Activated CD8-positive, alpha-beta memory T cell treated with anti-CD3 and anti-CD28 coated beads, Interleukin-2, amount 50 U/mL, for 4 hours (primary cell): ENCODE measurements around the gene MYO7B.
A peak's percentile ranks its signal among the peaks of the same experiment; 100 is the strongest.

Source experiments
- DNase-seq: peaks from one replicate; pipeline ENCODE4 v3.0.0-alpha.2; 2020

The MYO7B gene

DNA sequence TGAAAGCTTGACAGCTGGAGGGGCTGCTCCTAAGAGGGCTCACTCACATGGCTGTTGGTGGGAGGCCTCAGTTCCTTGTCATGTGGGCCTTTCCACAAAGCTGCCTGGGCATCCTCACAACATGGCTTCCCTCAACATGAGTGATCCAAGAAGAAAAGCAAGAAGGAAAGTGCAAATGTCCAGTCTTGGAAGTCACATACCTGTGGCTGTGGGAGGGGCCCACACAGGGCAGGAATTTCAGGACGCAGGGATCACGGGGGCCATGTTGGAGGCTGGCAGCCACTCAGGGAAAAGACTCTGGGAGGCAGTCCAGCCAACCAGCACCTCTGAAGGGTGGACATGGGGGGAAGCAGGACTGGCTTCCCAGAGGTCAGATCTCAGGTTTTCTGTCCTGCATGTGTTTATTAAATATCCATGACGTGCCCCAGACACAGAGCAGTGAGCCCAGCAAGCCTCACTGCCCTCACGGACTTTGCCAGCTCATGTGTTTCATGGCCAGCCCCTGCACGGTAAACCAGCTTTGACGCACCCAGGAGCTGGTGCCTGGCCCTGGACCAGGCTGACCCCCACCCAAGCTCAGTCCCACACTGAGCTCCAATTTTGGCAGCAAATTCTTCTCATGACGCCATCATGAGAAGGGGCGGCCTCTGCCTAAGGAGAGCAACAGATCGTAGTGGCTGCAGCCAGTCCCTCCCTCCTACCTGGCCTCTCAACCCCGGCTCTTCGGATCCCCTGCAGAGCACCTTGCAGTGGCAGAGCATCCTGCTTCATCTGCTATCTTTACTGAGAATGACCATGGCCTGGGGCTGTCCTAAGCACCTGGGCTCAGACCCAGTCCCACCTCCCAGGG lies 75.8 kb downstream of the MYO7B start:
- DNase-seq: peak; percentile 3

DNA sequence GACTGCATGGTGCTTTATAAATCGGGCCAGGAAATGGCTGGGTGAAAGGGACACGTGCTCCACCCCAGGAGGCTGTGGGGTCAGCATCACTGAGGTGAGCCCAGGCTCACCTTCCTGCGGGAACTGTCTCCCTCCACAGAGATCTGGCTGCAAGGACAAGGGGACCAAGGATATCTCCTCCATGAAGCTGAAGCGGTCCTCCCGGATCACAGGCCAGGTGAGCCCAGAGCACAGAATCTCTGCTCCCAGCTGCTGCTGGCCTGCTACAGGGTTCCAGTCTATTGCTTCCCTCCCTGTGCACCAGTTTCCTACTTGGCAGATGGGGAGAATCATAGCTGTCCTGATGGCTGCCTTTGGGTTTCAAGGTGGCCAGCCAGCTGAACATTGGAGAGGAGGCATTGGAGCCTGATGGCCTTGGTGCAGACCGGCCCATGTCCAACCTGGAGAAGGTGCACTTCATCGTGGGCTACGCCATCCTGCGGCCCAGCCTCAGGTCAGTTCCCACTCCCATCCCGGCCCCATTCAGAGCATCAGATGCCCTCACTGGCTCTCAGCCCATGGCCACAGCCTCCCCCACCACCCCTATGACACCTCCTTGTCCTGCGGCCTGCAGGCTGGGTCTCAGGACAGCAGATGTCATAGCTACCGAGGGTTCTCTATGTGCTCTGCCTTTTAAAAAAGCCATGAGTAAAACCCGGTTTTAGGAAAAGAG lies 76.8 kb downstream of the MYO7B start:
- peak; percentile 13 for DNase-seq

DNA sequence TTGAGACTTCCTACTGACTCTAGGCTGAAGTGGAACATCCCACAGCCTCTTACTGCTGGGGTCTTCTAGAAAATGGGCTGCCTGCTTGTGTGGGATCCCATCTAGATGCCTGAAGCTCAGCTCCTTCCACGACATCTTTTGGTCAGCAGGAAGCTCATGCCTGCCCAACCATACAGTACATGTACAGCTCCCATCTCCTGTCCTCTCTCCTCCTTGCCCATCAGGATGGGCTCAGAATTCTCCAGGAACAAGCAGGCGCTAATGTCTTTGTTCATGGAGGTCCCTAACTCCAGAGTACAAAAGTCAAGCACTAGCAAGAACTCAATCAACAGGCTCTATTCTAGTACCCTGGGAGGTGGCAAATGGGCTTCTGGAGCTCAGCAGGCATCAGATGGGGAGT lies 78.8 kb downstream of the MYO7B start:
- DNase-seq: no peak

DNA sequence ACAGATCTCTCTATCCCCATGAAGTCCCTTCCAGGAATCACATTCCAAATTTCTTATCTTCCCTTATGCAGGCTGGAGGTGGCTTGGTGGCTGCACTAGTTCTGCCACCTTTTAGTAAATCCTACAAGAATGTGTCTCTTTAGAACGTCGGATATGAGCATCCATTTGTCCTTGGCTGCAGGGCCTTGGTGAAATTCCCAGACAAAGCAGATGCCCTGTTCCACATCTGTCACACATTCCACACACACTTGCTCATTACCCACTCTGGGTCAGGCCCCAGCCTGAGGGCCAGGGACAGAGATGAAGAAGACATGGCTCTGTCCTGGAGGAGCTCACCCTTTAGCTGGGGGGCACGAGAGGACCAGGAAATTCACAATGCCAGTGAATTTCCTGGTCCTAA lies 79.2 kb downstream of the MYO7B start:
- no peak for DNase-seq

GRCh38 chr2:127615511-127616166 lies 80.2 kb downstream of the MYO7B start:
- DNase-seq: no peak

DNA sequence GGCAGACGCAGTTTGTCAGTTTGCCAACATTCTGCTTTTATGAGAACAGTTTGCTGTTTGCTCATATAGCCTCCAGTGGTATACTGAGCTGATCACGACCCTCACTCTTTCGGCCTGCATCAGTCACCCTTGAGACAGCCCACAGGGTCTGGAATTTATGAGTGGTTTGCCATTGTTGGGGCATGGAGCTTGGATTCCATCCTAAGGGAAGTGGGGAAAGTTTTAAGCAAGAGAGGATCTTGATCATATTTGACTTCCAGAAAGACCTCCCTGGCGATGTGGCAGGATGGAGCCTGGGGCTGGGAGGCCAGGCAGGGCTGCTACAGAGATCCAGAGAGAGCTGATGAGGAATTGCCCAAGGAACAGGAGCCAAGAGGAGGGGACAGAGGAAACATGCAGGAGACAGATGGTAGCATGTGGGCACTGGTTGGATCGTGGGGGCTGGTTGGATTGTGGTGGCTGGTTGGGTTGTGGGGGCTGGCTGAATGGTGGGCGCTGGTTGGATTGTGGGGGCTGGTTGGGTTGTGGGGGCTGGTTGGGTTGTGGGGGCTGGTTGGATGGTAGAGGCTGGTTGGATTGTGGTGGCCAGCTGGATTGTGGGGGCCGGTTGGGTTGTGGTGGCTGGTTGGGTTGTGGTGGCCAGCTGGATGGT lies 83.2 kb downstream of the MYO7B start:
- DNase-seq: no peak

- DNase-seq: no peak
Observed at GRCh38 chr2:127619203-127619590, 83.7 kb downstream of the MYO7B start.

DNA sequence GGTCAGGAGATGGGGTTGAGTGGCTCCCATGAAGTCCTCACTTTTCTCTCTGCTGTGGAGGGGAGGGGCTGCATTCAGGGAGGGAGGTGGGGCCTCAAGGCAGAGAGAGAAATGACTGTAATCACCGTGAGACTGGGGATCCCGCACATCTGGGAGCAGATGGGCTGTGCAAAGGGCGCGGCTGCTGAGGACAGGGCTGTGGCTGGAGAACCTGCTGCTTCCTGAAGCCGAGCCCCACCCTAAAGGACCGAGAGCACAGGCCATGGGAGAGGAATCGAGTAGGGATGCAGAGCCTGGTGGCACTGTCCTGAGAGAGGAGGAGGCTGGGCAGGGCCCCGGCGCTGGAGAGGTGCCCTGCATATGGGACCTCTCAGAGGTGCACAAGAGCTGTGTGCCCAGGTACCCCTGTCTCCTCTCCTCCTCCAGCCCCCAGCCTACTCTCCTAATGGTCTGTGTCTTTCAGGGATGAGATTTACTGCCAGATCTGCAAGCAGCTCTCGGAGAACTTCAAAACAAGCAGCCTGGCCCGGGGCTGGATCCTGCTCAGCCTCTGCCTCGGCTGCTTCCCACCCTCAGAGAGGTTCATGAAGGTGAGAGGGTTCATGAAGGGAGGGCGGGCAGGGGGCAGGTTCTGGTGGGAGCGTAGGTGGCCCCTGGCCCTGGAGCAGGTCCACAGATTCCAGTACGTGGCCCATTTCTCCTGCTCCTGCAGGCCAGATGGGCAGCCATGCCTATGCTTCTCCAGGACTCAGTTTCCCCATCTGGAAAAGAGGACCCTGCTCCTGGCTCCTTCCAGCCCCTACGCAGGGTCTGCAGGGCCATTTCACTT lies 84.6 kb downstream of the MYO7B start:
- DNase-seq: peak; percentile 9

GRCh38 chr2:127620866-127621265 lies 85.4 kb downstream of the MYO7B start:
- no peak for DNase-seq

- DNase-seq: peak; percentile 4
Observed at GRCh38 chr2:127621981-127622431, 86.5 kb downstream of the MYO7B start.

DNA sequence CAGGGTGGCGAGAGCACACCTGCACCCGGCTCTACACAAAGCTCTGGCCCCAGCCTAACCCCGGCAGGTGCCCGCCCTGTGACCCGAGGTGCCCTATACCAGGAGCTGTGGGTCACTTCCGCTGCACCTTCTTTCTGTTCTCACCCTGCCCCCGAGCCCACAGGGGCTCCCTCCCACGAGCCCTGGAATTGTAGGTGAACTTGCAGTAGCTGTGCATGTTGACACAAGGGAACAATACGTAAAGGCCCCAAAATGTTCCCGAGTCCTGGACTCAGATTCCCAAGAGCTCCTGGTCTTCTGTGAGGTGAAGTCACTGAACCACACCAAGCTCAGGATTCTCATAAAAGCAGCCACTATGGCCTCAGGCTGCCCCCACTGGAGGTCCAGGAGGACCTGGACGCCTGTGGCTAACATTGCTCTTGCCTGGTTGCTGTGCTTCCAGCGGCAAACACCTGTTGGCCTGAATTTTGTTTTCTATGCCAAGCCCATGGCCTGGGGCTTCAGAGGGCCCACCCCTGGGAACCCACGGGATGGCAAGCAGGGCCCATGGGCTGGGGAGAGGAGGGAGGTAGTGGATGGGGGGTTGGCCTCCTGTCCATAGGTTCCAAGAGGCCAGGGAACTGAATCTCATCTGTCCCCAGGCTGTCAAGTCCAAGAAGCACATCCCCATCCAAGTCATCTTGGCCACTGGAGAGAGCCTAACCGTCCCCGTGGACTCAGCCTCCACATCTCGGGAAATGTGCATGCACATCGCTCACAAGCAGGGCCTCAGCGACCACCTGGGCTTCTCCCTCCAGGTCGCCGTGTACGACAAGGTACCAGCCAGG lies 87.3 kb downstream of the MYO7B start:
- peak; percentile 4 for DNase-seq

DNA sequence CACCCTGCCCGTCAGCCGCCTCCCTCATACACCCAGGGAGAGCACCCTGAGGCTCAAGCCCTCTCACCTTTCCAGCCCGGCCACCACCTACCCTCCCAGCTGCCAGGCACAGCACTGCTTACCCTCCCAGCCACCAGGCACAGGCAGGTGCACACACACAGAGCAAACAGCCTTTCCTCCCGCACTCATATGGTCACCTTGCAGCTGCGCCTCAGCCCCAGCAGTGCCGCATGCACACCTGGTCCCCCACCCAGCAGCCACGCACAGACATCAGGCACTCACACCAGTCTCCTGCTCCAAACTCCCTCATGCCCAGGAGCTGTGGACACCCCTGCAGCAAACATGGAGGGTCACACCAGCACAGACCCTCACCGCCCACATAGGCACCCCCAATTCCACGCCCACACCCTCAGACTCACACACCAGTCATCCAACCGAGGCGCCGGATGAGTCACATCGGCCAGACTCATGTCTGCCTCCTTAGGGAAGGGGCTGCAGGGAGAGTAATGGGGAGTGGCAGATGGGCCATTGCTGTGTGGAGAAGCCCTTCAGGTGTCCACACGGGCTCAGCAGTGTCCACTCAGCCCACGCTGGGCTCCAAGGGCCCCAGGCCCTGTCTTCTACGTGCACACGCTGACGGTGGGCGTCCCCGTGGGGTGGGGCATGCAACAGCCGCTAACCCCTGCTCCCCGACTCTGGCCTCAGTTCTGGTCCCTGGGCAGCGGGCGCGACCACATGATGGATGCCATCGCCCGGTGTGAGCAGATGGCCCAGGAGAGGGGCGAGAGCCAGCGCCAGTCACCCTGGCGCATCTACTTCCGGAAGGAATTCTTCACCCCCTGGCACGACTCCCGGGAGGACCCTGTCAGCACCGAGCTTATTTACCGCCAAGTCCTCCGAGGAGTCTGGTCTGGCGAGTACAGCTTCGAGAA lies 88.2 kb downstream of the MYO7B start:
- peak; percentile 9 for DNase-seq

DNA sequence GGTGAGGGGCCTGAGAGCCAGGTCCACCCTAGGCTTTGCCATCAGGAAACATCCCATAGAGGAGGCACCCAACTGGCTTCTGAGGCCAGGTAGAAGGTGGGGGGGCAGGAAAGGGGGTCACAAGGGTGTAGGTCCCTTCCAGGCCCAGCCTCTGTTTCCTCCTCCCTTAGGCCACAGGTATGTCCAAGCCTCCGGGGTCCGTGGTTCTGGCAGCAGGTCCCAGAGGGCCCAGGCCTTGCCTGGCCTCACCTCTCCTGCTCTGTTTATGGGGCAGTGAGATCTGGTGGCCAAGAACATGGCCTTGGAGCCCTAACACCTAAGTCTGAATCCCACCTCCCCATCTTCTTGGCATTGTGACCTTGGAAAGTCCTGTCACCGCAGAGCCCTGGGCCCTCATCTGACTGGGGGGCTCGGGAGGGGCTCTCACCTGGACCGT lies 88.9 kb downstream of the MYO7B start:
- peak; percentile 7 for DNase-seq

DNA sequence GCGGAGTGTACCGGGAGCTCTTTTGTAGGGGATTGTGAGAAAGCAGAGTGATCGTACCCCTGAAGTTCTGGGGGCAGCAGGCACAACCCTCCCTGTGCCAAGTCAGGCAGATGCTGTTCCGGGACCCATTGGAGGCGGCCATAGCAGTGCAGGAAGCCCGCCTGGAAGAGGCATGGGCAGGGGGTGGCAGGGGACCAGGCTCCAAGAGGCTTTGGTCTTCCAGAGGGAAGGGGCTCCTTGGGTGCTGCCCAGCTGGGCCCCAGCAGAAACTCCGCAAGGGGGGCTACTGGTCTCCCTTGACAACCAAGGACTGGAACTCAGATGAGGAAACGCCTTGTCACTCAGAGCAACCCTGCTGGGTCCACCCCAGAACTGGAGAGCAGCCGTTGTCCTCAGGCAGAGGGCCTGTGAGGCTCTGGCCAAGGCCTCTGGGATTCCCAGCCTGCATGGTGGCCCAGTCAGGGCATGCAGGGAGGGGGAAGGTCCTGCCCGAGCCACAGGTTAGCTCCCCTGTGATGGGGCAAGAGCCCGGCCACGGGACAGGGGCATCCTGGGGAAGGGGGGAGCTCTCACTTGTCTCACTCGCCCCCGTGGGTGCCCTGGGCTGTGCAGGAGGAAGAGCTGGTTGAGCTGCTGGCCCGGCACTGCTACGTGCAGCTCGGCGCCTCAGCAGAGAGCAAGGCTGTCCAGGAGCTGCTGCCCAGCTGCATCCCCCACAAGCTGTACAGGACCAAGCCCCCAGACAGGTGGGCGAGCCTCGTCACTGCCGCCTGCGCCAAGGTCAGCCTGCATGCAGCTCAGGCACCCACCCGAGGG lies 89.5 kb downstream of the MYO7B start:
- DNase-seq: no peak

- no peak for DNase-seq
Observed at GRCh38 chr2:127625572-127625951, 90.1 kb downstream of the MYO7B start.

- DNase-seq: no peak
Observed at GRCh38 chr2:127626175-127626574, 90.7 kb downstream of the MYO7B start.

DNA sequence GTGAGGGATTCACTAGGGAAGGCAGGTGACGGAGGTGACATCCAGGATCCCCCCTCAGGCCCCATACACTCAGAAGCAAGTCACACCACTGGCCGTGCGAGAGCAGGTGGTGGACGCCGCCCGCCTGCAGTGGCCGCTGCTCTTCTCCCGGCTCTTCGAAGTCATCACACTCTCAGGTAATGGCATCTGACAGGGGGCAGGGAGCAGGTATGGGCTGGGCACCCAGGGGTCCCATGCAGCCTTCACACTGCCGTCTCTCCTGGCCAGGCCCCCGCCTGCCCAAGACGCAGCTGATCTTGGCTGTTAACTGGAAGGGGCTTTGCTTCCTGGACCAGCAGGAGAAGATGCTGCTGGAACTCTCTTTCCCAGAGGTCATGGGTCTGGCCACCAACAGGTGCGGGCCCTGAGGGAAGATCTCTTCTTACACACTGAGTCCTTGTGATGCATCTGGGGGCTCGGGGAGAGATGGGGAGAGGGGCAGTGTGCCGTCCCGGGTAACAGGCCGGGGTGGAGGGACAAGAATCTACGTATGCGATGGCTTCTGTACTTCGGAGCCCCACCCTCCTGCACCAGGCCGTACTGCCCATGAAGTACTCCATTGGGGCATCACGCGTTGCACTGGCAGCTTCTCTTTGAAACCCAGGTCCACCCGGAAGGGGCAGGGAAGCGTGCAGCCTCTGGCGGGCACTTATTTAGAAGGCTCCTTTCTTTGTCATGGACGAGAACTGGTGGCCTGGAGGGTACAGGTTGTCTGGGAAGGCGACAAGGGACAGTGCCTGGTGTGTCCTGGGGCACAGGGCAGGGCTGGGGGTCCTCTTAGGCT lies 91.6 kb downstream of the MYO7B start:
- no peak for DNase-seq
